GM18858 (cell line): ENCODE results near the gene WDR64.
"Not testable (repeated sequence)": the region's sequence is repeated elsewhere in the genome, so short reads cannot be mapped to it uniquely, and the experiment has no call there.

Experiments used
- ATAC-seq: cut with Tn5 transposase; IDR thresholded peaks from one replicate; pipeline ENCODE4 v1.9.1; 2021; ENCODE audit not compliant: unreplicated experiment

Gene WDR64

GRCh38 chr1:241654641-241655040, 2.6 kb downstream of the WDR64 start:
- ATAC-seq: no peak

DNA sequence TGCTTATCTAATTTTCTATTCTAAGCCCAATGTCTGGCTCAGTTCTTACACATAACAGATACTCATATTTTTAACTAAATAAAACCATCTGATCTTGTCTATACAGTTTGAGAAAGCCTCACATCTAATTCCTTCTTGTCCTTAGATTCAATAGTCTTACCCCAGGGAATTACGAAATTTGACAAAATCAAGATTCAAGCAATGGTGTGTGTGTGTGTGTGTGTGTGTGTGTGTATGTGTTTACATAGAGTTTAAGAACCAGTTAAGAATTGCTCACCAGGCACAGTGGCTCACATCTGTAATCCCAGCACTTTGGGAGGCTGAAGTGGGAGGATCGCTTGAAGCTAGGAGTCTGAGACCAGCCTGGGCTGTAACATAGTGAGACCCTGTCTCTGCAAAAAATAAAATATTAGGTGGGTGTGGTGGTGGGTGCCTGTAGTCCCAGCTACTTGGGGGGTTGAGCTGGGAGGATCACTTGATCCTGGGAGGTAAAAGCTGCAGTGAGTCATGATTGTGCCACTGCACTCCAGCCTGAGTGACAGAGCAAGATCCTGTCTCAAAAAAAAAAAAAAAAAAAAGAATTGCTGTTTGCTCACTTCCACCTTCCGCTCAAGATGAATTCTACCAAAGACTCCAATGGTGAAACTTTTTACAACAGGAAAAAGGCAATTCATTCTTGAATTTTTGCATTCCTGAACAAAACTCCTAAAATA, 6.2 kb downstream of the WDR64 start:
- ATAC-seq: no peak

DNA sequence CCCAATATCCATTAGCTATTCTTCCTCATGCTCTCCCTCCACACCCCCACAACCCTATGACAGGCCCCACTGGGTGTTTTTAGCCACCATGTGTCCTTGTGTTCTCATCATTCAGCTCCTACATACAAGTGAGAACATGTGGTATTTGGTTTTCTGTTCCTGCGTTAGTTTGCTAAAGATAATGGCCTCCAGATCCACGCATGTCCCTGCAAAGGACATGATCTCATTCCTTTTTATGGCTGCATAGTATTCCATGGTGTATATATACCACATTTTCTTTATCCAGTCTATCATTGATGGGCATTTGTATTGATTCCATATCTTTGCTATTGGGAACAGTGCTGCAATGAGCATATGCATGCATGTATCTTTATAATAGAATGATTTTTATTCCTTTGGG, 6.9 kb downstream of the WDR64 start:
- not testable (repeated sequence) for ATAC-seq

GRCh38 chr1:241660424-241660972, 8.4 kb downstream of the WDR64 start:
- ATAC-seq: no peak

GRCh38 chr1:241666419-241666818, 14.3 kb downstream of the WDR64 start:
- ATAC-seq: no peak

DNA sequence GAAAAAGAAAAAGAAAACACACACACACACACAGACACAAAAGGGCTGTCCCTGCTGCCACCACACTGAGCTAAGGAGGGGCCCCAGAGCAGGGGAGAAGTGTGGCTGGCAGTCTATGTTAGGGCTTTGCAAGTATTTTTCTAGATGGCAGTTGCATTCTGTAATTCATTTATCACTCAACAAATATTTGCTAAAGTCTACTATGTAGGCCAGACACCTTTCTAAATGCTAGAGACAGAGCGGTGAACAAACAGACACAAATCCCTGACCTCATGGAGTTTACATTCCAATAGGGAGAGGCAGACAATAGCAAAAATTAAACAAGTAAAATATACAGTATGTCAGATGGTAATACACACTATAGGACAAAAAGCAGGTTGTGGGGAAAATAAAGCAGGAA, 20.2 kb downstream of the WDR64 start:
- ATAC-seq: no peak

- ATAC-seq: no peak
These were observed 22.8 kb downstream of the WDR64 start for GRCh38 chr1:241674805-241675384.

- ATAC-seq: no peak
These were observed 23.9 kb downstream of the WDR64 start for GRCh38 chr1:241675983-241676382.

GRCh38 chr1:241677201-241677600, 25.1 kb downstream of the WDR64 start:
- ATAC-seq: peak; percentile 91

GRCh38 chr1:241678536-241678935, 26.5 kb downstream of the WDR64 start:
- ATAC-seq: no peak

- ATAC-seq: no peak
These were observed 27.3 kb downstream of the WDR64 start for GRCh38 chr1:241679404-241679803.

GRCh38 chr1:241679961-241680360, 27.9 kb downstream of the WDR64 start:
- ATAC-seq: no peak

- not testable (repeated sequence) for ATAC-seq
These were observed 29.9 kb downstream of the WDR64 start for GRCh38 chr1:241681861-241682448.

- no peak for ATAC-seq
These were observed 30.8 kb downstream of the WDR64 start for GRCh38 chr1:241682921-241683320.

- no peak for ATAC-seq
These were observed 32.0 kb downstream of the WDR64 start for GRCh38 chr1:241684108-241684507.

DNA sequence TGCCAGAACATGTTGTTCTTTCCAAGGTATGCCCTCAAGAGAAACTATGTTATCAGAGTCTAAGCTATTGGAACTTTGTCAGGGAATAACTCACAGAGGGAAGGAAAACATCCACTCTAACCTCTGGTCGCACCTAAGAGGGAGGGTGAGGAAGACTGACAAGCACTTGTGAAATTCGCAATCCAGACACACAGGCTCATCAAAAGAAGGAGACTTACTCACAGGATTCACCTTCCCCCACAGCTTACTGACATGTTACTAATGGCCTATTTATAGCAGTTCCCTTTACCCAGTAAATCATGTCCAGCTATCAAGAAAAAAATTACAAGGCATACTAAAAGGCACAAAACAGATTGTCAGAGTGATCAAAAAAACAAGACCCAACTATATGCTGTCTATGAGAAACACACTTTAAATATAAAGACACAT, 36.9 kb downstream of the WDR64 start:
- ATAC-seq: no peak

GRCh38 chr1:241695246-241696171, 43.4 kb downstream of the WDR64 start:
- ATAC-seq: no peak

DNA sequence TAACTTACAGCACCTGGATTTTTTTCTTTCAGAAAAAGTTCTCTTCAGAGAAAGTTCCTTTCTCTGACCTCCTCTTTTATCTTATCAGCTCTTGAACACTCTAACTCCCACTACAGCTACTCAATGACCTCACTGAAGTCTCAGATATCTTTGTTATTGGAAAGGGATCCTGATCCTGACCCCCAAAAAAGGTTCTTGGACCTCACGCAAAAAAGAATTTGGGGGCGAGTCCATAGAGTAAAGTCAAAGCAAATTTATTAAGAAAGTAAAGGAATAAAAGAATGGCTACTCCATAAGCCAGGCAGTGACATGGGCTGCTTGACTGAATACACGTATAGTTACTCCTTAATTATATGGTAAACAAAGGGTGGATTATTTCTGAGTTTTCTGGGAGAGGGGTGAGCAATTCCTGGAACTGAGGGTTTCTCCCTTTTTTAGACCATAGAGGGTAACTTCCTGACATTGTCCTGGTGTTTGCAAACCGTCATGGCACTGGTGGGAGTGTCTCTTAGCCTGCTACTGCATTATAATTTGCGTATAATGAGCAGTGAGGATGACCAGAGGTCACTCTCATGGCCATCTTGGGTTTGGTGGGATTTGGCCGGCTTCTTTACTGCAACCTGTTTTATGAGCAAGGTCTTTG, 44.2 kb downstream of the WDR64 start:
- ATAC-seq: no peak

GRCh38 chr1:241696815-241697639, 44.9 kb downstream of the WDR64 start:
- no peak for ATAC-seq

GRCh38 chr1:241697640-241698018, 45.5 kb downstream of the WDR64 start:
- ATAC-seq: no peak
